ENCODE results near the gene HOXA1. TPM values are rescaled to one million over a fixed set of nuclear protein-coding genes. Genes with fewer than 3 reads are reported as not detected.

The HOXA1 gene
- total and polyA plus RNA-seq, 2 of the 8 experiments (the other 6 are each of a cell fraction or from before 2014, with no cell fraction given): not detected

DNA sequence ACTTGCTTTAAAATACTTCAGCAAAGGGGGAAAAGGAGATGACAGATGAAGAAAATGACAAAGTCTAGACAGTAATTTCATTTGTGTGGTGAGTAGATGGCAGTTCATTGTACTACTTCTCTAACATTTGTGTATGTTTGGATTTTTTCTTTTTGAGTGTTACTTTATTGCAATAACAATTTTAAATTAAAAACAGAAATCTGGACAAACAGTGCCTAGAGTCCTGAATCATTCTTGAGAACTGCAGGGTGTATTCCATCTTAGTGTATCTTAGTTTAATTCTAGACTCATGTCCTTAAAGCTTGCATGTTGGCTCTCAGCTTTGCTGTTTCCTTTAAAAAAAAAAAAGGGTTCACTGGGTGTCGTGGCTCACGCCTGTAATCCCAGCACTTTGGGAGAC is 31.1 kb downstream of the HOXA1 start (continued):
- no peak for TF ChIP-seq CHD7 (IDR thresholded peaks at IDR 0.05; ENCODE audit: insufficient replicate concordance, low read length)
- no peak for TF ChIP-seq EGR1 (IDR thresholded peaks at IDR 0.05; ENCODE audit: borderline replicate concordance, low read depth, low read length)
- no peak for TF ChIP-seq CREB1 (IDR thresholded peaks at IDR 0.05)
- TF ChIP-seq TEAD4 (IDR thresholded peaks at IDR 0.05; ENCODE audit: low read depth, low read length): no peak
